HG03045 (cell line): ENCODE results near the gene PEAR1.

ENCODE experiments used
- ATAC-seq: cut with Tn5 transposase; IDR thresholded peaks from one replicate; pipeline ENCODE4 v1.9.1; 2021; ENCODE audit warnings: mild to moderate bottlenecking, moderate library complexity; ENCODE audit not compliant: unreplicated experiment

PEAR1 gene

DNA sequence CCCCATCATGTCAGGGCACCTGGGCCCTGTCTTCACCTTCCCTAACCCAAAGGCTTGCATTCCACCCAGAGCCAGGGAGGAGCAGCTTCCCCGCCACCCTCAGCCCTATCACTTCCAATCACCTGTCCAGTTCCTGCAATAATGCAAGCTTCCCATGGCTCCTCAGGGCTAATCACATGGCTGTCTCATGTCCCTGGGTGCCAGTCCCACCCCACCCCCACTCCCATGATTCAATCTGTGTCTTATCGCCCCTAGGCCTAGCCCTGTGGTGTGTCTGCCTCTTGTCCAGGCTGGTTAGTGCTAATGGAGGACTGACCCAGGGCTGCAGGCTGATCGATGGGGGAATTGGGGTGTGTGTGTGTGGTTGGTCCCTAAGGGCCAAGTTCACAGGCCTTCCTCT, 11.0 kb upstream of the PEAR1 start:
- ATAC-seq, result no peak

DNA sequence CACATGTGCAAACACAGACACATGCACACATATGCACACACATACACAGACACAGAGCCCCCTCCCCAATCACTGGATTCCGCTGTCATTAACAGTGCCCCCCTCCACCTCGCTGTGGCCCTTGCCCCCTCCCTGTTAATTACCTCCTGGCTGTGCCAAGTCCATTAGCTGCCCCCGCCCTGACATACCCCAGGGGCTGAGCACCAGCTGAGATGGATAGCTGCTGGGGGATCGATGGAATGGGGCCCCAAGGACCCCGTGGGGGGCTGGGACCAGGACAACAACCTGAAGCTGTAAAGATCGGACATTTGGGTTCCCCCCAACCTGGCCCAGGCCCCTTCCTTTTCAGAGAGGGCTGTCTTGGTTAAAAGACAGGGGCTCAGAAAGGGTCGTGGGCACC, 9.6 kb upstream of the PEAR1 start:
- ATAC-seq, result no peak

DNA sequence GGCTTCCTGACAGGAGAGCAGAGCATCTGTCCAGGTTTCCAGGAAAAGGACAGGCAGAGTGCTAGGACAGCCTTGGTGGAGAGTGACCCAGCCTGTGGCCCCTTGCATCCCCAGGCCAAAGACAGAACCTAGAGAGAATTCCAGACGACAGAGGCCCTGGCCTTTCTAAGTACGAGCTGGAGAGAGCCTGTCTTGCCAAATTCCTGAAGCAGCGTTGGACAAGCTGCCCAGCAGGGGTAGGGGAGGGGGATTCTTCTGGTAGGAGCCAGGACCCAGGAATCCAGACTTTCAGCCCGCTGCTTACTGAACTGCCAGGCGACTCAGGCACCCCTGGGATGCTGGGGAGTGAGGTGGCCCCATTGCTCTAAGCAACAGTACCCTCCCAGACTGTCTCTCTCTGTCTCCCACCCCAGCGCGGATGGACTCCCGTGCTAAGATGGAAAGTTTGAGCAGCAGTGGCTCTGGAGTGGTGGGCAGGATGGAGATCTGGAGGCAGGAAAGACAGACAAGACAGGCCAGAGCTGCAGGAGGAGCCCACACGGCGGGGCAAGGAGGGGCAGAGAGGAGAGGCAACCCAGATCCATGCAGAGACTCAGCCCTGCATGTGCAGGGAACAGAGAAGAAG, 8.8 kb upstream of the PEAR1 start:
- no peak for ATAC-seq

DNA sequence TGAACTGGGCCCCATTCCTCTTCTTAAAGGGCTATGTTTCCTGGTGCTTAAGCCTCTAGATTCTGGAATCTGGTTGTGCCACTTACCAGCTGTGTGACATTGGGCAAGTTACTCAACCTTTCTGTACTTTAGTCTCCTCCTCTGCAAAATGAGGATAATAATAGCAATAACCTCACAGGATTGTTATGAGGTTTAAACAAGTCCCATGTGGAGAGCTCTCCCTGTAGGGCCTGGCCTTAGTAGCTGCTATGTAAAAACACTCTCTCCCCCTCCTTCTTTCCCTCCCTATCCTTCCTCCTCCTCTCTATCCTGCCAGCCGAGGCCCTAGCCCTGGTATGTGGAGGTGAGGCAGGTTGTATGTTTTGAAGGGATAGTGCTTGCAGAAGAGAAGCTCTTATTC, 8.2 kb upstream of the PEAR1 start:
- ATAC-seq, result no peak

DNA sequence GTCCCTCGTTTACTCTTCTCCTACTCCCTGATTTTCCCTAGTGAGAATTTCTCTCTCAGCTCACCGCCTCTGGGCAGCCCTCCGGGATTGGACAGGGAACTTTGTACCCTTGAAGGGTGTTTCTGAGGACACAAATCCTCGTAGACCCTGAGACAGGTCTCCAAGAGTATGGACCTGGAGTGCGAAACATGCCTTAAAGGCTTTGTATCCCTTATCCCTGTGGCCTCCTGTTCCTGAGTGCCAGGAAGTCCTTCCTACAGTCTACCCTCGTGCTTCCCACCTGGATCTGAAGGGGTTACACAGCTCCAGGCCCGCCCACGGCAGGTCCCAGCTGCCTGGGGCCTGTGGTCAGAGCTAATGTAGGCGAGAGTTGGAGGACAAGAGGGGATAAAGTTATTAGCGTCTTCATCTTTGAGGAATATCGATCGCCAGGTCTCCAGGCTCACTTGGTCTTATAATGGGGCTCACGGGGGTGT, 7.6 kb upstream of the PEAR1 start:
- no peak for ATAC-seq

DNA sequence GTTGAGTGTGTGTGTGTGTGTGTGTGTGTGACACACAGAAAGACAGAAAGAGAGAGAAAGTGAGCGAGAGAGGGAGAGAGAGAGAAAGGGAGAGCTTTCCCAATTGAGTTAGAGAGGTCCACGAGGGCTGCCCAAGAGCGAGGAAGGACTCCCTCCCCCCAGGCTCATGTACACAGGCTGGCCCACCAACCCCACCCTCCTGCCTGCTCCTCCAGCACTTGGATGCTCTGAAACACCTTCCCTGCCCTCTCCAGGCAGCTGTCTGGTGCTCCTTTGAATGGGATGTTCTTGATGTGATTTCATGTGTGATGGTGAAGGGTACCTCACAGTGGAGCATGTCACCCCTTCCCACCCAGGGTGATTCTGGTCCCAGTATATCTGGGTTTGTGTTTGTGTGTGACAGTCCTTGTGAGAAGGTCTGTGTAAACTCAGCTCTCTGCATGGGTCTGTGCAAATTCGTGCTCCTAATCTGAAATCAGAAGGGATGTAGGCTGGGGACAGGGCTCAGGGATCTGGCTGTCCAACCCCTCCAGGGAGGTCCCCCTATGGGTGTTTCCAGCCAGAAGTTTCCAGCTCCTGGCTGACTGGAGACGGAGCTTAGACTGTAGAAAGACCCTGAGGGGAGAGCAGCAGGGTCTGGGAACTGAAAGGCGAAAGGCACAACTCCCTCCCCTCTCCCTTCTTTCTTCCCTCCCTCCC, 6.8 kb upstream of the PEAR1 start:
- no peak for ATAC-seq

DNA sequence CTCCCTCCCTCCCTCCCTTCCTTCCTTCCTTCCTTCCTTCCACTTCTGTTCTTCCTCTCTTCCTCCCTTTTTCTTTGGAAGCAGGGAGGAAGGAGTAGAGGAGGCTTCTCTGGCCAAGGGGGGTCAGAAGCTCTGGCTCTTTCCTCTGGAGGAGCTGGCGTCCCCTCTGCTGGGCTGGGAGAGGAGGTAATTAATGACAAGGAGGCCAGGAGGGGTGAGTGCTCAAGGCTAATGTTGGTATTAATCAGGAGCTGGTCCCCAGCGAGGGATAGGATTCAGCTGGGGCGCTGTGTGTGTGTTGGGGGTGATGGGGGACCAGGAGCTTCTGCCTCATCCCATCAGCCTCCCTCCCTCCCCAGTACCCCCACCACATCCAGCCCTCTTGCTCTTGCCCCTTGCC, 6.2 kb upstream of the PEAR1 start:
- ATAC-seq, result no peak

DNA sequence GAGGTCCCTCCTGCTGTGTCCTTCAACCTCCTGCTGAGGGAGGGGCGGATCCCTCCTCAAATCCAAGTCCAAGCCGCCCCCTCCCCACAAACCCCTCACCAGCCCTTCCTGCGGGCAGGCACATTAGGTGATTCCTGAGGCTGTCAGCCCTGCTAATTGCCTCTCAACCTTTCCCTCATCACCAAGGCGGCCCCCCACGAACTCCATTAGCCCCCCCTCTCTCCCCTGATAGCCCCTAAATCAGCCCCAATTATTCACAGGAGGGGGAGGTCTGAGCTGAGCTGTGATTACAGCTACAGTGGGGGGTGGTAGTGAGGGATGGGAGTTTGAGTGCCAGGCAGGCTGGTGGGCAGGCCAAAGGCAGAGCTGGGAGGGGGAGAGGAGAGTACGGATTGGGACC, 5.8 kb upstream of the PEAR1 start:
- no peak for ATAC-seq

DNA sequence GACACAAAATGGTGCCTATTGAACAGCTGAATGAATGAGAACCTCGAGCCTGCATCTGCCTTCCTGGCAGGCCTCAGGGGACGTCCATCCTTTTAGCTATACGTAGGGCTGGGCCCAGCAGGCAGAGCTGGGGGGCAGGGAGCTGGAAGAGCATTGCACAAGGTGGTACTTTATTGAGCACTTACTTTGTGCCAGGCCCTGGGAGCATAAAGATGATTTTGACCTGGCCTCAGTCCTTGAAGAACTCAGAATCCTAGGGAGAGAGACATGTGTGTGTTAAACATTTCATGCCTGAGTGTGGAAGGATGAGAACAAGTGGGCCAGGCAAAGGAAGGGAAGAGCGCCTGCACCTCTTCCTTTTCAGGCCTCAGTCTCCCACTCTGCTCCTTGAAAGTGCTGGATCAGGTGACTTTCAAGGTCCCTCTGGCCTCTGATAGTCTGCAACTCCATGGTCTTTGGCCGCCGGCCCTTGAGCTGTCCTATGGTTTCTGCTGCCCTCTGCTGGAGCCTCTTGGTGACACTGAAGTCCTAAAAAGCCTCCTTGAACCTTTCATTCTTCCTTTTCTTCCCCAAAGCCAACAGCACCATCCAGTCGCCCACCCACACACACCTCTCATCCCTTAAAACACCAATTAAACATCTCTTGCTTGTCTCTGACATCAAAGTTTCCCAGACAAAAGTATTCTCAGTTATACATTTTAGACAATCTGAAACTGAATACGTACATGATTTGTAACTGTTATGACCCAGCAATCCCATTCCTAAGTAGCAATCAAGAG, 3.5 kb upstream of the PEAR1 start:
- no peak for ATAC-seq

DNA sequence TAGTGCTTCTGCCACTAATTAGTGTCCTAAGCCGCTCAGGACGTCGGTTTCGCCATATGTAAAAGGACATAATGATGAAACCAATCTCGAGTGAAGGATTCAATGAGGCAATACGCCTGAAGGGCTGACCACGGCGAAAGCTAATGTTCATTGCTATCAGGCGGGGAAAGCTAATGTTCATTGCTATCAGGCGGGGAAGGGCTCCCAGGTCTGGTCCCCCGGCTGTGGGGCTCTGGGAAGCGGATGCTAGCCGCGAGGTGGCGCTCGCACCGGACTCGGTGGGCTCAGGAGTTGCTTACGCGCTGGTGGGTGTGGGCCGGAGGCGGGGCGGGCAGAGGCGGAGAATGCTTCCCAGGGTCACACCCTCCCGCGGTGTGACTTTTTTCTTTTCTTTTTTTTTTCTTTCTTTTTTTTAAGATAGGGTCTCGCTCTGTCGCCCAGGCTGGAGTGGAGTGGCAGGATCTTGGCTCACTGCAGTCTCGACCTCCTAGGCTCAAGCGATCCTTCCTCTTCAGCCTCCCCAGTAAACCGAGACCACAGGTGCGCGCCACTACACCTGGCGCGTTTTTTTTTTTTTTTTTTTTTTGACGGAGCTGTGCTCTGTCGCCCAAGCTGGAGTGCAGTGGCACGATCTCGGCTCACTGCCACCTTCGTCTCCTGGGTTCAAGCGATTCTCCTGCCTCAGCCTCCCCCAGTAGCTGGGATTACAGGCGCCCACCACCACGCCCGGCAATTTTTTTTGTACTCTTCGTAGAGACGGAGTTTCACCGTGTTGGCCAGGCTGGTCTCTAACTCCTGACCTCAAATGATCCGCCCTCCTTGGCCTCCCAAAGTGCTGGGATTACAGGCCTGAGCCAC, 1.1 kb upstream of the PEAR1 start:
- no peak for ATAC-seq

DNA sequence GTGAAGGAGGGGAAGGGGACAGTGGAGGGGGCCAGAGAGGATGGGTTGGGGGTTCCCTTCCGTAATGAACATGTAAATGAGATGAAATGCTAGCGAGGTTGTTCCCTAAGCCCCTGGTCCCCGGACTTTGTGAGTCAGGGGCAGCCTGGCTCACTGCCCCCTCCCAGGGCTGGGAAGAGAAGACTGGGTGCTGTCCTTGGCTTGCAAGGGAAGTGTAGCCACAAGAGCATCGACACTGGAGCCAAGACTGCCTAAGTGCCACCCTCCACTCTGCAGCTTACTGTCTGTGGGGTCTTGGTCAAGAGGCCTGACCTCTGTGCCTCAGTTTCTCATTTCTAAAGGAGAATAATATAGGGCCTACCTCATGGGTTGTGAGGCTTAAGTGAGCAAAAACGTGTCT, 483 bp downstream of the PEAR1 start:
- no peak for ATAC-seq

DNA sequence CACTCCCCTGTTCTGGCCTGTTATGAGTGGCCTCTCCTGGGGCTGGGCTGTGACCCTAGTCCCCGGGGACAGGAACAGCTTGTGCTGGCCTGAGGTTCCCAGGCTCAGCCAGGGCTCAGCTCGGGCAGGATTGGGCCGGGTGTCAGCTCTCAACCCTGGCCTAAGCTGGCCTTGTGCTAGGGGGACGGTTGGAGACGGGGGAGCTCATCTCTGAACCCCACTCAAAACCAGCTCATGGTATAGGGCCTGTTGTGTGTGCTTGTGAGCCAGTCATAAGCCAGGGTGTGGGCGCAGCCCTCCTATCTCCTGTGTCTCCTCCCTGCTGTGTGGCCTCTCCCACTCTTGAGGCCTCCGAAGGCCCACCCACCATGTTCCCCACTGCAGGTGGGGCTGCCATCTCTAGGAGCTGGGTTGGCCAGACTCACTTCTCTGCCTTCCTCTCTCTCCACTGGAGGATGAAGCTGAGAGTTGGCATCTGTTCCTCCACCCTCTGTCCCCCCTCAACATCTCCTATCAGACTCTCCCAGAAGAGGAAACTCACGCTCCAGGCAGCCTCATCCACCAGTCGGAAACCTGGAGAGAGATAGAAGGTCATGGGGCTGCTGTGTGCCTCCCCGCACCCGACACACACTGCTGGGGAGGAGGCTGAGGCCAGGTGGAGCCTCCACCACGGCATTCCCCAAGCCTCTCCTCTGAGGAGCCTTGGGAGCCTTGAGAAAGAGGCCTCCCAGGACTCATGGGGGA, 1.4 kb downstream of the PEAR1 start:
- no peak for ATAC-seq

DNA sequence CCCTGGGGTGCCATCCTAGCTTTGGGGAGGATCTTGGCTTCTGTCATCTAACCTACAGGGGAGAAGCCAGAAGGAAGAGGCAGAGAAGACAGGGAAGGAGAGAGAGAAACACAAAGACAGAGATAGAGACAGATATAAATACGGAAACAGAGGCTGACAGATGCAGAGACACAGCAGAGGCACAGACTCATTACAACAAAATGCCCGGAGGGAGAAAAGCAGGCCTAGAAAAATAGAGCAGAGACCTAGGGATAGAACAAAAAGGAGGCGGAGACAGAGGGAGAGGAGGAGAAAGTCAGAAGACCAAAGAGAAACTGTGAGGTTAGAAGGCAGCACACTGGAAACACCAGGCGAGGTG, 1.9 kb downstream of the PEAR1 start:
- ATAC-seq, result no peak

DNA sequence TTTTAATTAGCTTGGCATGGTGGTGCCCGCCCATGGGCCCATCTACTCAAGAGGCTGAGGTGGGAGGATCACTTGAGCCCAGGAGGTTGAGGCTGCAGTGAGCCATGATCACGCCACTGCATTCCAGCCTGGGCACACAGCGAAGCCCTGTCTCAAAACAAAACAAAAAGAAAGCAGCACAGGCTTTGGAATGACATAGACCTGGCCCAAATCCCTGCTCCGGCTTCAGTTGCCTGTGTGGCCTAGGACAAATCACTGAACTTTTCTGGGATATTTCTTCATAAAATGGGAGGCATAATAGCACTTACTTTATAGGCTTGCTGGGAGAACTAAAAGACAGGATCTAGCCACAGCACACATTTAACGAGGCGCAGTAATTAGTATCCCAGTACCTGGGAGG, 2.4 kb downstream of the PEAR1 start:
- no peak for ATAC-seq

DNA sequence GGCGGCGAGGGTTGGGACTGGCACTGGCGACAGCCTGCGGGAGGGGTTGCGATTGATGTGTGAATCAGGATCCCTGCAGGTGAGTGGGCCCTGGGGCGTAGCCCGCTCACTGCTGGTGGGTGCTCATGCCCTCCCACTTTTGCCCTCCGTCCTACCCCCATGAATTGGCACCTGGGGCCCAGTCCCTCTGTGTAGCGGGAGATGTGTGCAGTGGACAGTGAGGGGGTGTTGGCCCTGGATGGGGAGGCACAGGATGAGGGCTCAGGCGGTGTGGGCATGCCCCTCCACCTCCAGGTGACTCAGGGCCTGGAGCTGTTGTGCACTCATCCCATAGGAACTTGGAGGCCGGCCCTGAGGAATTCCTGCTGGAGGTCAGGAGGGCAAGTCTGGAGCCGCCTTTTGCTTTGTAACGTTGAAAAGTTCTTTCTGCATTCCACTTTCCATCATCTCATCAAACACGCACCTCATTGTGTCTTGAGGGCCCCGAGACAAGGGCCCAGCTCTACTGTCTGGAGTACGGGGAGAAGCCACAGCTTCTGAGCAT, 3.0 kb downstream of the PEAR1 start:
- ATAC-seq, result no peak

DNA sequence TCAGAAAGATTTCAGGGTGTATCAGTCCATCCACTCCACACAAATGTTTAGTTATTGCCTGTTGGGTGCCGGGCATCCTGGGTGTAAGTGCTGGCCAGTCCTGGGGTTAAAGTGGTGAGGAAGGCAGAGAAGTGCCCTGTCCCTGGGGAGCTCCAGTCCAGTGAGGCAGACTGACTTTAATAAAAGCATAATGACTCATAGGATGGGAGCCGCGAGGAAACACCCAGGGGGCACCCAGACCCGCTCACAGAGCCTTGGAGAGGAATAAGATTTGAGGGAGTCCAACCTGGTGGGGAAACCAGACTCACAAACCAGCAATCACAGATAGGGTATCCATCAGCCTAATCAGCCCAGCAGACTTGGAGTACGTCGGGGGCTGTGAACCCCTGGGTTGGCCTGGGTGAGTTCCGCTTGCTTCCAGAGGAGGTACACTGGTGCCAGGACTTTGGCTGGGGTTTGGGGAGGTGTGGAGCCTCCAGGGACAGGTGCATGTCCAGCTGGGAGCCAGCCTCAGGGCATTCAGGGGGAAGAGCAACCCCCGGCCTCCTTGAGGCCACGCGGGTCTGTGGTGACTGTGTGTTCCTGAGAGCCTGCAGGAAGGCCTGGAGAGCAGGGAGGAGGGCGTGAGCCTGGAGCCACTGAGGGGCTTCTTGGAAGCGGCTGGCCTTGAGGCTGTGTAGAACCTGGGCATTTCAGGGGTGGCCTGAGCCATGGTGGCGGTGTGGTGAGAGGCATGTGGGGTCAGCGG, 3.7 kb downstream of the PEAR1 start:
- no peak for ATAC-seq

DNA sequence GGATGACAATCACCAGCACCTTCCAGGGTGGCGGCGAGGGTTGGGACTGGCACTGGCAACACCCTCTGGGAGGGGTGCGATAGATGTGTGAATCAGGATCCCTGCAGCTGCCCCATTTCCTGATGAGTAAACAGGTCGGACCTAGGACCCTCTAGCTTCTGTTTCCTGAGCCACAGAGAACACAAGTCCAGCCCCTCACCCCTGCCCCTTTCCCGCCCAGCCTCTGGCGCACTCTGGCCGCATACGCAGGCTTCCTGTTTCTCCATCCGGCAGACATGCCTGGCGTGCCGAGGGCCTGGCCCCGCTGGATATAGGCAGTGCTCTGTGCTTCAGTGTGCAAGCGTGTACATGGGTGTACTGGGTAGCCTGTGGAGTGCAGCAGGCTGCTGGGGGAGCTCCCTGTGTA, 4.6 kb downstream of the PEAR1 start:
- no peak for ATAC-seq

DNA sequence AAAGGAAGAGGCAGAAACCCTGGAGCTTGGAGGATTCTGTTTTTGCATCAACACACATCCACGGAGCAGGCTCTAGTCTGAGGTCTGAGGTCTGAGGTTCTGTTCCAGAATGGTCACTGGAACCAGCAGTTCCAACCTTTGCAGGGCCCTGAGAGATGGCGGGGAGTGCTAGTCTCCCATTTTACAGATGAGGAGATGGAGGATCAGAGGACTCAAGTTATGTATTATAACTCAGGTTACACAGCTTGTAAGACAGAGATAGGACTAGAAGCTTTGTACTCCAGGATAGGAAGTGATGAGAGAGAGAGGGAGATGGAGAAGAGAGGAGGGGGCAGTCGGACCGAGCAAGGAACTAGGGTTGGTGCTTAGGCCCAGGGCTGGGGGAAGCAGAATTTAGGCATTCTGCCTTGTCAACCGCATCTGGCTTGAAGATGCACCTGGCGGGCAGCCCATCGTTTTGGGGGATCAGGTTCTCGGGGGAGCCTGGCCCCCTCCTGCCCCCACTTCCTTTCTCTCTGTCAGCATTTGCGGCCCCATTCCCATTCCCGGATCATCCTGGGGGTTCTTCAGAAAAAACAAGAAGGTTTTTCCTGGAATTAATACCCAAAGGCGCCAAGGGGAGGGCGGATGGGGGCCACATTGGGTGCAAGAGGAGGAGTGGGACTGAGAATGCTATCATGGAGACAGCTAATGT, 5.6 kb downstream of the PEAR1 start:
- no peak for ATAC-seq
